ENCODE measurements around the gene GRM8.
"Not testable (repeated sequence)": the region's sequence is repeated elsewhere in the genome, so short reads cannot be mapped to it uniquely, and the experiment has no call there.

DNA sequence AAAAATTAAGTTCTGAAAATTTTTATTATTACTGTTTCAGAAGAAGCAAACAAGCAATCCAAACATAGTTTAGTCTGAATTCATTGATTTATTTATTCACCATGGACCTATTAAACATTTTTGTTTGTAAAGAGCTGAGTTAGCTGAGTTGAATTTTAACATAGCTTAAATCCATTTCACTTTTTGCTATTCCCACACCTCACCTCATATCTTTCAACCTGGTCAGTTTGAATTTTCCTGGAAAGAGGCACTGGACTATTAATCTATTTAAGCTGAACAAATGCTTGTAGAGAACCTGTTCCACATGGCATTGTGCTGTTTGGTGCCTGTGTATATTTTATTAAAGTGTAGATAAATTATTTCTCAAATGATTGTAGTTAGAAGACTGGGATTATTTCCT lies 344.2 kb downstream of the GRM8 start:
- TF ChIP-seq, protein P1, sequence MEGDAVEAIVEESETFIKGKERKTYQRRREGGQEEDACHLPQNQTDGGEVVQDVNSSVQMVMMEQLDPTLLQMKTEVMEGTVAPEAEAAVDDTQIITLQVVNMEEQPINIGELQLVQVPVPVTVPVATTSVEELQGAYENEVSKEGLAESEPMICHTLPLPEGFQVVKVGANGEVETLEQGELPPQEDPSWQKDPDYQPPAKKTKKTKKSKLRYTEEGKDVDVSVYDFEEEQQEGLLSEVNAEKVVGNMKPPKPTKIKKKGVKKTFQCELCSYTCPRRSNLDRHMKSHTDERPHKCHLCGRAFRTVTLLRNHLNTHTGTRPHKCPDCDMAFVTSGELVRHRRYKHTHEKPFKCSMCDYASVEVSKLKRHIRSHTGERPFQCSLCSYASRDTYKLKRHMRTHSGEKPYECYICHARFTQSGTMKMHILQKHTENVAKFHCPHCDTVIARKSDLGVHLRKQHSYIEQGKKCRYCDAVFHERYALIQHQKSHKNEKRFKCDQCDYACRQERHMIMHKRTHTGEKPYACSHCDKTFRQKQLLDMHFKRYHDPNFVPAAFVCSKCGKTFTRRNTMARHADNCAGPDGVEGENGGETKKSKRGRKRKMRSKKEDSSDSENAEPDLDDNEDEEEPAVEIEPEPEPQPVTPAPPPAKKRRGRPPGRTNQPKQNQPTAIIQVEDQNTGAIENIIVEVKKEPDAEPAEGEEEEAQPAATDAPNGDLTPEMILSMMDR (optimal IDR thresholded peaks at IDR 0.05 in 1 of 3, IDR thresholded peaks at IDR 0.05 in 1 of 3, conservative IDR thresholded peaks at IDR 0.05 in 1 of 3; ENCODE audit: extremely low read depth in 1 of 3, insufficient read depth in 2 of 3, low read length in 3 of 3) = not testable (repeated sequence)
- TF ChIP-seq EZH2 (IDR thresholded peaks at IDR 0.05; ENCODE audit: low read length) = not testable (repeated sequence)
